KMS-11 (cell line): Measurements from ENCODE around the gene DHX16.

ENCODE experiments used
- H2AFZ ChIP-seq: fragments of 200-600 bp; sonication (generic); 2 replicates; pipeline ENCODE4 v1.6.1; 2016; ENCODE audit warnings: antibody characterized with exemption, mixed run types, low read depth
- H3K27ac ChIP-seq: fragments of 200-600 bp; sonication (generic); 2 replicates; pipeline ENCODE4 v1.6.1; 2016; ENCODE audit warnings: mild to moderate bottlenecking, mixed run types
- H3K27me3 ChIP-seq: fragments of 200-600 bp; sonication (generic); 2 replicates; pipeline ENCODE4 v1.6.1; 2017; ENCODE audit warnings: mild to moderate bottlenecking, low read depth, mixed run types, moderate library complexity; ENCODE audit not compliant: insufficient read depth
- H3K36me3 ChIP-seq: fragments of 200-600 bp; sonication (generic); 2 replicates; pipeline ENCODE4 v1.6.1; 2017; ENCODE audit warnings: mild to moderate bottlenecking, mixed run types; ENCODE audit not compliant: insufficient read depth
- H3K4me1 ChIP-seq: fragments of 200-600 bp; sonication (generic); 2 replicates; pipeline ENCODE4 v1.6.1; 2016; ENCODE audit warnings: mild to moderate bottlenecking, low read depth, mixed run types; ENCODE audit not compliant: poor library complexity, severe bottlenecking
- H3K4me2 ChIP-seq: fragments of 200-600 bp; sonication (generic); 2 replicates; pipeline ENCODE4 v1.7.0; 2016; ENCODE audit warnings: mild to moderate bottlenecking, mixed run types
- H3K4me3 ChIP-seq: fragments of 200-600 bp; sonication (generic); IDR thresholded peaks from 2 replicates; pipeline ENCODE4 v1.6.1; 2017; ENCODE audit warnings: low read depth, low read length, mixed read lengths; ENCODE audit not compliant: insufficient read depth
- H3K79me2 ChIP-seq: fragments of 200-600 bp; sonication (generic); 2 replicates; pipeline ENCODE4 v1.6.1; 2016; ENCODE audit warnings: low read depth, mixed run types; ENCODE audit not compliant: insufficient read depth
- H3K9ac ChIP-seq: fragments of 200-600 bp; sonication (generic); 2 replicates; pipeline ENCODE4 v1.6.1; 2016; ENCODE audit warnings: mild to moderate bottlenecking, mixed run types
- H4K20me1 ChIP-seq: fragments of 200-600 bp; sonication (generic); 2 replicates; pipeline ENCODE4 v1.6.1; 2016; ENCODE audit warnings: mild to moderate bottlenecking, mixed run types; ENCODE audit not compliant: insufficient read depth
- CTCF ChIP-seq: fragments of 200-600 bp; sonication (generic); conservative IDR thresholded peaks from 2 replicates; pipeline ENCODE4 v1.6.1; 2017; ENCODE audit warnings: low read depth, mild to moderate bottlenecking, antibody characterized with exemption, low read length, moderate library complexity, mixed read lengths

The DHX16 gene

GRCh38 chr6:30610065-30610464 is 62.7 kb downstream of the DHX16 start:
- Histone ChIP-seq H3K36me3 (peaks cover 21% of the 10 kb centered on the region; the same call in 1 of the 2 replicates), H4K20me1 (no peaks in the 10 kb centered on the region), H3K79me2 (peaks cover 26% of the 10 kb centered on the region; the same call in 1 of the 2 replicates)

GRCh38 chr6:30603961-30604360 is 68.8 kb downstream of the DHX16 start:
- no peak overlapping the region for H3K27ac ChIP-seq
- H3K4me1 ChIP-seq: no peaks in the 10 kb centered on the region
- no peaks in the 10 kb centered on the region for H4K20me1 ChIP-seq
- TF ChIP-seq CTCF: no peak
- no peak overlapping the region for H3K9ac ChIP-seq
- H3K4me3 ChIP-seq: no peak overlapping the region
- no peak overlapping the region for H2AFZ ChIP-seq
- peaks cover 29% of the 10 kb centered on the region; the same call in 1 of the 2 replicates for H3K36me3 ChIP-seq
- no peaks in the 10 kb centered on the region for H3K79me2 ChIP-seq
- H3K27me3 ChIP-seq: no peaks in the 10 kb centered on the region
- H3K4me2 ChIP-seq: no peak overlapping the region

More at GRCh38 chr6:30610065-30610464, 62.7 kb downstream of the DHX16 start:
- no peak overlapping the region for H3K27ac ChIP-seq
- H3K4me3 ChIP-seq: no peak overlapping the region
- H3K4me1 ChIP-seq: peaks cover 20% of the 10 kb centered on the region
- H3K9ac ChIP-seq: no peak overlapping the region
- H3K4me2 ChIP-seq: no peak overlapping the region
- H3K27me3 ChIP-seq: no peaks in the 10 kb centered on the region
- H2AFZ ChIP-seq: no peak overlapping the region
- no peak for TF ChIP-seq CTCF
